ENCODE results near the gene HOXA10.

HOXA10 gene

DNA sequence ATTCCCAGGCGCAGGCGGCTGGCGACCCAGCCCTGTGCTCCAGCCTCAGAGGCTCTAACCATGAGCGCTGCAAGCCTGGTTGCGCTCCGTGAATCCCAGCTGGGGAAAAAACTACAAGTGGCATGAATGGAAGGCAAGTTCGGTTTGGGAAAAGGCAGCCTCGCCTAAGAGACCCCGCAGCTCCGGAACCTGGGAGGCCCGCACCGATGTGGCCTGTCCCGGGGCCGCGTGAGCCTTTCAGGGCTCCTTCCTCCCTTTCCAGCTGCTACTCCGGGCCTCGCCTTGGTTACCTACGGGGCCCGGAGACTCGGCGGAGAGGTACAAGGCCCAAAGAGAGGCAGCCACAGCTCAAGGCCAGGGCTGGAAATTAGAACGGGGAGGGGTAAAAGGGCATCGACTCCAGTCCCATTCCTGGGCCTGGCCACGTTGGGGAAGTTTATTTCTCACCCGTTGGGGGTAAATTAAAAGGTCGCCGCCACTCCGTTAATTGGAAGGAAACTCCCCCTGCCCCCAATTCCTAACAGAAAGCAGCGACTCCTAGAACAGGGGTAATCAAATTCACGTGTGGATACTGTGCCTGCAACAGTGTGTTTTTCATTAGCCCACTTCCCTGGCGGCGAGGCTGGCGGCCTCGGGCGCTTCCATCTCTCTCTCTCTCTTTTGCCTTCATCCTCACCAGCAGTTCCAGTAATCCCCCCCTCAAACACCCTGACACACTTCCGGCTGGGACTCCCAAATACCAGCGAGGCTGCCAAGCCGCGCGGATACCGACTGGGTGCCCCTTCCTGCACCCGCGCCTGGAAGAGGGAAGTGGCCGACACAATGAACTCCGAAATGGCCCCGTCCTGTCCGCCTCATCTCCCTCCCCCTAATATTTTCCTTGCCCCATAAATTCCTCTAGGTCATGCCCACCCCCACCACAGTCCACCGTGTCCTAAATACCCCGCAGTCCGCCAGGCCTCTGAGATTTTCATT is 7.3 kb downstream of the HOXA10 start:
- no peak for DNase-seq (ENCODE audit: low read depth)

DNA sequence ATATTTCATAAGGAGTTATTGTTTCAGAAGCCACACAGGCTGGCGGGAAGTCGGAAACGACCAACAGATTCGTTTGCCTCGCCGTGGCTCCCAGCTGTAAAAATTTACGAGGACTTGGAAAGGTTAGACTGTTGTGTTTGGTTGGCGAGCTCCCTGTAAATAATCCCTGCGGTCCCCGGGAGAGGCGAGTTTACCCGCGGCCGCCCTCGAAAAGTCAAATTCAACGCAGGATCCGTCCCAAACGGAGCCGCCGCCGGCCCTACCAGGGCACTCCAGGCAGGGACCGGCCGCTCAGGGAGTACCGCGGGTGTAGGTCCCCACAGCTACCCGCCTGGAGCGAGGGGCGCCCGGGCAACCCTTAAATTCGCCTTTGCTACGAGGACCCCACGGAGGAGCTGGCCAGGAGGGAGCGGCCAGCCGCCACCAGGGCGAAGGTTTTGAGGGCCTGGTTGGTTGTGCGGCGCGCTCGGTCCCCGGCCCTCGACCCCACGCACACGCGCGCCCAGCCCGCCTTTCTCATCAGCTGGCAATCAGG is 8.1 kb downstream of the HOXA10 start:
- DNase-seq (ENCODE audit: low read depth), result no peak

DNA sequence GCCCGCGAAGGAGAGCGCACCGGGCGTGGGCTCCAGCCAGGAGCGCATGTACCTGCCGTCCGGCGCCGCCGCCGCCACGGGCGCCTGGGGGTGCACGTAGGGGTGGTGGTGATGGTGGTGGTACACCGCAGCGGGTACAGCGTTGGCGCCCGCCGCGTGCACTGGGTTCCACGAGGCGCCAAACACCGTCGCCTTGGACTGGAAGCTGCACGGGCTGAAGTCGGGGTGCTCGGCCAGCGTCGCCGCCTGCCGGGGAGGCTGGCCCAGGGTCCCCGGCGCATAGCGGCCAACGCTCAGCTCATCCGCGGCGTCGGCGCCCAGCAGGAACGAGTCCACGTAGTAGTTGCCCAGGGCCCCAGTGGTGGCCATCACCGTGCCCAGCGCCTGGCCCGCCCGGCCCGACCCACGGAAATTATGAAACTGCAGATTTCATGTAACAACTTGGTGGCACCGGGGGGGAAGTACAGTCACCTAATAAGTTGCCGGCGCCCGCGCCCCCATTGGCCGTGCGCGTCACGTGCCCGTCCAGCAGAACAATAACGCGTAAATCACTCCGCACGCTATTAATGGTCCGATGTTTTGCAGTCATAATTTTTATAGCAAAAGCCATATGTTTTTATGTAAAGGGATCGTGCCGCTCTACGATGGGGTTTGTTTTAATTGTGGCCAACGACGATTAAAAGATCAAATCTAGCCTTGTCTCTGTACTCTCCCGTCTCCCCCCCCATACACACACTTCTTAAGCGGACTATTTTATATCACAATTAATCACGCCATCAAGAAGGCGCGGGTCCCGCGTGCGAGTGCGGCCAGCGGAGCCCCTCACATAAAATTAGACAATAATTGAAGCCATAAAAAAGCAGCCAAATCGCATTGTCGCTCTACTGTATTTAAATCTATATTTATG is 8.8 kb downstream of the HOXA10 start, which contains the start of gene HOXA9:
HOXA9 (minus strand) TSS at position 449 of the 907 bp plus-strand sequence; CDS start at position 369, 80 bp downstream.
- DNase-seq (ENCODE audit: low read depth), result peak; percentile 87

DNA sequence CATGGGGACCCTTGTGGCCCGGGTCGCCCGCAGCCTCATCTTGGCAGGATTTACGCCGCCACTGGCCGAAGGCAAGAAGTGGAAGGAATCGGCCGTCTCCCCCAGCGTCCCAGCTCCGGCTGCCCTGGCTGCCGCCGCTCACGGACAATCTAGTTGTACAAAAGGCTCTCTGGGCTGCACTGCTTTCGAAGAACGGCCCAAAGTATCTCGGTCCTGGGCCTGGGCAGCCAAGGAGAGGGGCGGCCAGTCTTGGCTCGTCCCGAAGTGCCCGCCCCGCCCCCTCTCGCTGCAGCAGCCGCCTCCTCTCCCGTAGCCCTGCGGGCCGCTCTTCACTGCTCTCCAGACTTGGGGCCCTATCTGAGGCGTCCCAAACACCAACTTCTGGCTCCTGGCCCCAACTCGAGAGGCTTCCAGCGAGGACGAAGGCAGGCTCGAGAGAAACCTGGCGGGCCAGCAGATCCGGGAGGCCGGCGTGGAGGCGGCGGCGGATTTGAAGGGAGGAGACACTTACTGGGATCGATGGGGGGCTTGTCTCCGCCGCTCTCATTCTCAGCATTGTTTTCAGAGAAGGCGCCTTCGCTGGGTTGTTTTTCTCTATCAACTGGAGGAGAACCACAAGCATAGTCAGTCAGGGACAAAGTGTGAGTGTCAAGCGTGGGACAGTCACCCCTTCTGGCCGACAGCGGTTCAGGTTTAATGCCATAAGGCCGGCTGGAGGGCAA is 9.6 kb downstream of the HOXA10 start:
- DNase-seq (ENCODE audit: low read depth), result no peak

DNA sequence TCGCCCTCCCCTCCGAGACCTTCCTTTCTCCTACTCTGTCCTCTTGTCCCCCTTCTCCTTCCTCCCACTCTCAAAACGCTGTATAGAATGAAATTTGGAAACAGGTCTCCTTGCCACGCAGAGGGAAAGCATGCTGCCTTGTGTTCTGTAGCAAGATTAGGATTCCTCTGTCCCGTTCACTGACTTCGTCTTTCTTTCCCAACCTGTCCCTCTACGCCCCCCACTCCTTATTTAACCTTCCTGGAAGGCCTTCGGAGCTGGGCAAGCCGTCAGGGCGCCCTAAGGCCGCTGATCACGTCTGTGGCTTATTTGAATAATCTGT is 10.1 kb downstream of the HOXA10 start:
- no peak for DNase-seq (ENCODE audit: low read depth)

DNA sequence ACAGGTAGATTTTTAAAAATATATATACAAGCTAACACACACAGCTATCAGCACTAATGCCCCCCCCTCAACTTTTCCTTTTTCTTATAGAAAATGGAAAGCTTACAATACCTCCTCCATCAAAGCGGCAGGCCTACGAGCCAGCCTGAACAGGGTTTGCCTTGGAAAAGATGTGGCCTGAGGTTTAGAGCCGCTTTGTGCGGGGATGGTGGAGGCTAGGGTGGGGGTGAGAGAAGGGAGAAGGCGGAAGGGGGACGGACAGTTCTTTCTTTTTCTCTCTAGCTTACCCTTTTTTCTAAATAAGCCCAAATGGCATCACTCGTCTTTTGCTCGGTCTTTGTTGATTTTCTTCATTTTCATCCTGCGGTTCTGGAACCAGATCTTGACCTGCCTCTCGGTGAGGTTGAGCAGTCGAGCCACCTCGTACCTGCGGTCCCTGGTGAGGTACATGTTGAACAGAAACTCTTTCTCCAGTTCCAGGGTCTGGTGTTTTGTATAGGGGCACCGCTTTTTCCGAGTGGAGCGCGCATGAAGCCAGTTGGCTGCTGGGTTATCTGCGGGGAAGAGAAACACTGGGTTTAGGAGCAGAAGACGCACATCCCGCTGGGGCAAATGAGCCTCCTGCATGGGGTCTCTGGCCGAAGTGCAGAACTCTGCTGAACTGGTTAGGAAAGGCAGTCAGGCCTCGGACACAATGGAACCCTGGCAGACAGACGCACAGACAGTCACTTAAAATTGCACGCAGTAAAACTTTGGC is 10.7 kb downstream of the HOXA10 start:
- no peak for DNase-seq (ENCODE audit: low read depth)

DNA sequence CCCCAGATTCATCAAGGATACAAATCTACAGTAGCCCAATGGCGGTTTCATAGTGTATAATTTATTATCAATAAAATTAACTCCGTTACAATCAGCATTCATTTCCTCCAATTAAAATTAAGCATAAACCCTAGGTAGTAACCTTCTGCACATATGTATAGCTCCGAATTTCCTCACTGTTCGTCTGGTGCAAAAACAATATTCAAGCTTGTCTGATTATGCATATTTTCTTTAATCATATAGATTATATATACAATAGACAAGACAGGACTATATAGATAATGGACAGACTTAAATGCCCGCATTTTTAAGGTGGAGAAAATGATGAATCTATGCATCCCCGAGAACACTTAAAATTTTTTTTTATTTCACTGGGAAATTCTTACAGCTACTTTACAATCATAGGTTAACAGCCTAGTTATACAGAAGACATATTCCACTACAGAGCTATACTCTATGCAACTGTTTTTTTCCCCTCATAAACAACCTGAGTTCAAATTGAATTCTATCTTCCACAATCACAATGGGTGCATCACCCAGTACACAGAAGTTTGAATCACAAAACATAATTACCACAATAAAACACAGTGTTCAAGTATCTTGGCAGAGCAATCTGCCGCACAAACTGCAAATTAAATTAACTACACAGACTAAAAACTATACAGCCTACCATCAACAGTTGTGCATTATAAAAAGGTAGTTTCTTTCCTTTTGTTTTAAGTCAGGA is 11.4 kb downstream of the HOXA10 start:
- peak; percentile 21 for DNase-seq (ENCODE audit: low read depth)

DNA sequence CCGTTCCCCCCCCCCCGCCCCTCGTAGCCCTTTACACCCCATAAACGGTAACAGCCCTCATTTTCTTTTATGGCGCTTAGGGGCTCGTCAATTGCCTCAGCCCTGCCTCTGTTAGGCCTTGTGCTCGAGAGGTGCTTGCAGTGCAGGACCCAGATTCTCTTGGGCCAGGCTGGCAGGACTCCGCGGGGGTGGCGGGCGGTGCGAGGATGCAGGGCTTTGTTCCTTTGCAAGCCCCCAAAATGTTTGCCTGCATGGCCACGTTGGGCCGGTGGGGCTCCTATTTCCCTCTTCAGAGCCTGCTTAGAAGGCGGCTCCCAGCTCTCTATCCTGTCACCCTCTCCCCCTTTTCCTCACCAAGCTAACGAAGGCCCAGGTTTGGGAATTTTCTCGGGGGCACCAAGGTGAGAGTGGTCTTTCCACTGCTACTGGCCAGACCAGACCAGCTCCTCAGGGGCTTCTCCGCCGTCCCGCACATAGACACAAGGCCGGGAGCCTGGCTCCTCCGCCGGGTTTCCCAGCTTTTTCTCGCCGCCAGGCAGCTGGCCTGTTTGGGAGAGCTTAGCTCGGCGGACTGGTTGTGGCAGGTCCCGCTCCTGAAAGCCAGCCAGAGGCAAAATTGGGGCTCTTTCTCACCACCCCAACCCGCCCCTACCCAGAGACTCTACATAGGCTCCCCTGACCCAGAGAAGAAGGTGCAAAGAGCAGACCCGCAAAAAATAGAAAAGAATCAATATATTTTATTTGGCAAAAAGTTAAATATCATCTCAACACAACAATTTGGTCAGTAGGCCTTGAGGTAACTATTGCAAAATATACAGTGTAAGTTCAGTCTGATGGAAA is 12.2 kb downstream of the HOXA10 start:
- peak; percentile 15 for DNase-seq (ENCODE audit: low read depth)

DNA sequence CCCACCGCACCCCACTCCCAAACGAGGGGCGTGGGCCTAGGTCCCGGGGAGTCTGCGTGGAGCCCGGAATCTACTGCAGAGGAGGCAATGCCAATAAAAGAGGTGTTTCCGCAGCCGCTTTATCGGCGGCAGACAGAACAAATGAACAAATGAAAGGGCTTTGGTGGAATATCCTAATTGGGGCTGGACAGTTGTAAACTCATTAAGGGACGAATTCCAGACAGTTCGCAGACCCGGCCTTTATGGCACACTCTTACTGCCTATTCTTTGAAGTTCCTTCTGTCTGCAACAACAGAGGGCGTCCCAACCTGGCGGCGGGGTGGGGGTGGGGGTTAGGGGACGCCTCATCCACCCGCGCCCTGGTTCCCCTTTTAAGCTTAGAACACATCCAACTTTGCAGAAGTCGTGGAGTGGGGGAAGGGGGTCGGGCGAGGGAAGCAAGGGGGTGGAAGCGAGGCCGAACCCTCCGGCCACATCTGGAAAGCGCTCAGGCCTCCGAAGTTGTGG is 12.9 kb downstream of the HOXA10 start:
- DNase-seq (ENCODE audit: low read depth), result no peak

DNA sequence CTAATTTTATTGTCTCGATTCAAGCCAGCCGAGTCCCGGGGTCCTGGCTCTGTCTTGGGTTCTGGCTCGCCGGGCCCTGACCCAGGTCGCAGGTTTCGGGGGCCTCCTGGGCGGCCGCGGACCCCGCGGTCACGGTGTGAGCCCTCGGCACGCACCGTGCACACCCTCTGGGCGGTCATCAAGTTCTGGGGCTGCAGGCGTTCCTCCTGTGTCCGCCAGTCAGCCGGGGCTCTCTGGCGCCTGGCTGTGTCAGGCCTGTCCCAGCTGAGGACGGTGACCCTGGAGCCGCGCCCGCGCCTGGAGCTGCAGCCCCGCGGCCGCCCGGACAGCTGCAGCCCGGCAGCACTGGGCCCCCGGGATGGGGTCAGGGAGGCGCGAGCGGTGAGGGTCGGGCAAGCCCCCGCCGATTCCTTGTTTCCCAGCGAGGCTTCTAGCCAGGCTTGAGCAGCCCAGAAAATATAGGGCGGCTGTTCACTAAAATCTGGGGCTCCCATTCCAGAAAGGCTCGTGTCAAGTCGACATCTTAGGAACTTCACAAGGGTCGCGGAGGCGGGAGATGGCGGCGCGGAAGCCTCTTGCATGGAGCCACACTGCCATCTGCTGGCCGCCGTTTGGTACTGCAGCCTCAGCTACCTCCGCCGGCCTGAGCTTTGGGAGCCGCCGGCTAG is 13.4 kb downstream of the HOXA10 start:
- peak; percentile 13 for DNase-seq (ENCODE audit: low read depth)

DNA sequence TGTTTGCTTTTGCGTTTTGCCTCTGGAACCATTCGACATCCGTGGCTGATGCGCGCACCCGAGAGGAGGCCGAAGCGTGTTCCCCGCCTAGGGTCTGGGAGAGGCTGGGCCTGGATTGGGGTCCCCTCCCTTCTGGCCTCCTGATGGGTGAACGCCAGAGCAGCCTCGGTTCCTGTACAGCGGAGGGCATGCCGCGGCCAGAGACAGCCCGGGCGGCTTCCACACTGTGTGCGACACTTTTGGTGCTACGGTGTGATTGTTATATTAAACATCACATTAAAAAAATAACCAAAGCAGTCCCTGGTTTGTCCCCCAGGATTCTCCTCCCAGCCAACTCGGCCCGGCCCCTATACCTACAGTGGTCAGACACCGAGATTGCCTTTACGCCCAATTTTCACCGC is 14.0 kb downstream of the HOXA10 start:
- no peak for DNase-seq (ENCODE audit: low read depth)

DNA sequence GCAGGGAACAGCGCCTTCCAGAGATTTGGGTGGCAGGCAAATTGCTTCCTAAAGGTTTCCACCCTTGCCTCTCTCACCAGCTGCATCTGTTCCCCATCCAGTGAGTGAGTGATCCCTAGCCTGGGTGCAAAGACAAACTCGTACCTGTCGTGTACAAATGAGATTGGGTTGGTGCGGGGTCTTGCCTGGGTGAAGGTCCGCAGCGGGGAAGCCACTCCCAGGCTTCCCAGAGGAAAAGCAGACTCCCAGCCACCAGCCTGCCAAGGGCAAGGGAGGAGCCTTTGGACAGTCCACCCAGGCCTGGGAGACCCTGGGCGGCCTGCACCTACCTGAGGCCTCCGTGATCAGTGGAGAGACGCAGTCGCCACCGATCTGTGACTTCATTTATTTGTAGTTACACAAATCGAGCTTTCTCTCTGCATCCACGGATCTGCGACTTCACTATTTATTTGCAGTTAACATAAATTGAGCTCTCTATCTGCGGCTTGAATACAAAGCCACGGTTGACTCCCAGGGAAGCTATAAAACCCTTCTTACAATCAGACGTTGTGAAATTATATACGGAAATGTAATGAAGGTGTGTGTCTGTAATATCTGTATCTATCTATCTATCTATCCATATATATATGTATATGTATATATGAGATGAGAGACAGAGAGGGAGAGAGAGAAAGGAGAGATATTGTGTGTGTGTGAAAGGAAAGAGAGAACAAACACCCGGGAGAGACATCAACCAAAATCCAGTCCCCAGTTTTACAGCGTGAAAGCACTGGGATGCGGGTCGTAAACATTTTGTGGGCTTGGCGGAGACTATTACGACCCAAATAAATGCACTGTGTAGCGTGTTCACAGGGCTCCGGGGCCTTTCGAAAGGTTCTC is 14.6 kb downstream of the HOXA10 start:
- no peak for DNase-seq (ENCODE audit: low read depth)

DNA sequence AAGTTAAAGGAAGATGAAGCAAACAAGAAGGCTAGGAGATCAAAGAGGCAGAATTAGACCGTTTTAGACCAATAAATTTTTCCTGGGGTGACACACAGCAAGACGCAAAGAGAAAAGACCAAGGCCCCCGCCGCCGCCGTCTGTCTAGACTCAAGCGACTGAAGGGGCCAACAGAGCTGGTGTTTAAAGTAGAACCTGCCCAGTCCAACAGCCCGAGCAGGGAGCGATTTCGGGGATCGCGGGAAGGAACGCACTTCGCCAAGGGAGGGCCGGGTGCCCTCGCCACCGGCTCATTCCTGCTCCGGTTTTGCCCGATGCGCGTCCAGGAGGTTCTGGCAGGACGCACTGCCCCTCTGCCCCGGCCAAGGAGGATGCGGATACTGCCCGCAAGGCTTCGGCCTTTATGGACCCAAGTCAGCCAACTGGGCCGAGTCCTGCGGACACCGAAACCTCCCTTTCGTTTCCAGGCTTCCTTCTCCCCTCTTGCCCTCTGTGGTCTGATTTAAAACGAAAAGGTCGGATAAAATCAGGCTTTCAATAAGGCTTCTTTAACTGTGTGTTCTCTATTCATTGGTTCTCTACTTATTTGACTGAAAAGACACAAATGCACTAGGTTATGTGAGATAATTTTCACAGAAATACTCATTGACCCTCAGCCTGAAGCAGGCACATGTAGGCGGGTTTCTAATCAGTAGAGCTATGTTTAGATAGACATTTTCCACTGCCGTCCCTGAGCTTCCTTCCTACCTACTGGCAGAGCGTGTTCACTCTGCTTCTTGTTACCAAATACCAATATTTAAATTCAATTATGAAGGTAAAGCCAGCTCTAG is 15.5 kb downstream of the HOXA10 start:
- DNase-seq (ENCODE audit: low read depth), result no peak

DNA sequence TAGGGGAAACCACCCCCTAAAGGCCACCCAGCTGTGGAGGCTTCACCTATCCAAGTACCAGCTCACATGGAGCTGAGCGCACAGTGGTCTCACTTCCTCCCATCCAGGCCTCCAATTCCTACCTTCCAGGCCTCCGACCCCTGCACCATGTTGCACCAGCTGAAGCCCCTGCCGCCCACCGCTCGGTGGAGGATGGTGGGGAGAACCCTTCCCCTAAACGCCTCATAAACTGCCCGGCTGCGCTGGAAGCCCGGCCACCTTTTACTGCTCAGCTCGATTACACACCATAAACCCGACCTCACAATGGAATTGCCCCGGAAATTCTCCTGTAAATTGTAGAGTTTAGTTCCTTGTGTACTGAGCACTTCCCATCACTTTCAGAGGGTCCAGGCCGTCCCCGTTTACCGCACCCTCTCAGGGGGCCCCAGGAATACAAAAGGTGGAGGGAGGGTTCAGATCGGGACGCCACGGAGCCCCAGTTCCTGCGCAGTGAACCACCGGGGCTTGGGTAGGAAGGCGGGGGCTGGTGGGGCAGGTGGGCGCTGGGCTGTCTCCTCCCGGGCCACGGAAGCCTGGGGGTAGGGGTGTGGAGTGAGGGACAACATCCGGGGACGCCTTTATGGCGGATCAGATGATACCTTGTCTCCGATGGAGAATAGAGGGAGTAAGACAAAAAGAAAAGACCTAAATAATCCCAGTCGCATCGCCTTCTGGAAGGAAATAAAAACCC is 16.3 kb downstream of the HOXA10 start:
- no peak for DNase-seq (ENCODE audit: low read depth)

DNA sequence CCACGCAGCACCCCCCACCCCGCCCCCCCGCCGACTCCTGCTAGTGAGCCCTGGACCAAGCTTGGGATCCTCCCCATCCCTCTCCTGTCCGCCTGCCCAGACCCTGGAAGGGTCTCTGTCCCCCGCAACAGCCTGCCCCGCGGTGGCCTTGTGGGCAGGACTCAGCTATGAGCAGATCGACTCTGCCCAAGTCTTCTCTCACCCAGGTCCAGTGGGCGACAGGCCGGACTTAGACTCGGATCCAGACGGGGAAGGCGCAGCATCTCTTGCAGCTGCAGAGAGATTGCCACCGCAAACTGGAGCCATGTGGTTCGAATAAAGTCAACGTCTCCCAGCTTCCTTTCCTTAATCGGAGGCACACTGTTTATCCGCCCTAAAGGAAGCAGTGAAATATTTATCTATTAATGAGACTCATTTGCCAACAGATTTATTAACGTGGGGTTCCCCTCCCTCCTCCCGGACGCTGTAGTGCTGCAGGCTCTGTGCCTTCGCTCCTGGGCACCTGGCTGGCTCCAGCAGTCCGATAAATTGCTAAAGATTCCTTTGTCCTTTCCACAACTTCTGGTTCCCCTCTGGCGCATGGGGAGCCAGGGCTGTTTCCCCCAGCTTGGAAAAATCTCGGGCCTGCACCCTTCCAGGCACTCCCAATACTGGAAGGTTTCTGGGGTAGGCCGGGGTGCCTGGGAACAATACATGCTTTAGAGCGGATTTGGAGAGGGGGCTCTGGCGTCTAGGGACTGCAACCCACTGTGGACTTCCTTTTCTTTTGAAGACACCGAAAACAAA is 17.0 kb downstream of the HOXA10 start:
- DNase-seq (ENCODE audit: low read depth), result no peak

Data from GM04503 (cell line).